Stimulated activated naive CD4-positive, alpha-beta T cell treated with Interleukin-2 at 50 U/mL for 16 hours (primary cell): Measurements from ENCODE around the gene CIZ1.

ENCODE experiments used
- DNase-seq: peaks from one replicate; lab custom pipeline; 2025; lab: John Stamatoyannopoulos, UW

CIZ1 gene

GRCh38 chr9:128213746-128214497 is 22.6 kb upstream of the CIZ1 start:
- DNase-seq: no peak

GRCh38 chr9:128211981-128212281 is 20.6 kb upstream of the CIZ1 start:
- DNase-seq: no peak

DNA sequence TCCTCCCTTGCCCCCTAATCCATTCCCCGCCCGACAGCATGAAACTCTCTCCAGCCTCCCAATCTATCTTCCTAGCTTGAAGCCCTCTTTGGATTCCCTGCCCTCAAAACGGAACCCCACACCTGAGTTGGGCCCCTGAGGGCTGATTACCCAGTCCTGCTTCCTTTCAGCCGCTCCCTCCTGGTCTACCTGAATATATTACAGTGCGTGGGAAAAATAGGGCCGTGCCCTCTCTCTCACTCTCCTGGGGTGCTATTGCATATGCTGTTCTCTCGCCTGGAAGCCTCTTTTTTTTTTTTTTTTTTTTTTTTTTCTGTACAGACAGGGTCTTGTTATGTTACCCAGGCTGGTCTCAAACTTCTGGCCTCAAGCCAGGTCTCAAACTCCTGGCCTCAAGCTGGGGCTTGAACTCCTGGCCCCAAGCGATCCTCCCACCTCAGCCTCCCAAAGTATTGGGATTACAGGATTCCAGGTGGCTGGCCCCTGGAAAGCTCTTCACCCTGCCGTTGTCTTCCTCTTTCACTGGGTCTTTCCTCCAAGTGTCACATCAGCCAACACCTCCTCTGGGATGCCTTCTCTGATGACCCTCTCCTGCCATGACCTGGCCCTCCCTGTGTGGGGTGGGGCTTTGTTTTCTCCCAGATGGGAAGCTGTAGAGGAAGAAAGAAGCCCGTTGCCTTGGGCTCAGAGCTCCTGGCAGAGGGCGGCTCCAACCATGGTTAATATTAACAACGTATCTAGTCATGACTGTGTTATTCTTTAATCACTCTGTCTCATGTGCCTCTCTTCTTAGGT is 20.0 kb upstream of the CIZ1 start:
- no peak for DNase-seq

DNA sequence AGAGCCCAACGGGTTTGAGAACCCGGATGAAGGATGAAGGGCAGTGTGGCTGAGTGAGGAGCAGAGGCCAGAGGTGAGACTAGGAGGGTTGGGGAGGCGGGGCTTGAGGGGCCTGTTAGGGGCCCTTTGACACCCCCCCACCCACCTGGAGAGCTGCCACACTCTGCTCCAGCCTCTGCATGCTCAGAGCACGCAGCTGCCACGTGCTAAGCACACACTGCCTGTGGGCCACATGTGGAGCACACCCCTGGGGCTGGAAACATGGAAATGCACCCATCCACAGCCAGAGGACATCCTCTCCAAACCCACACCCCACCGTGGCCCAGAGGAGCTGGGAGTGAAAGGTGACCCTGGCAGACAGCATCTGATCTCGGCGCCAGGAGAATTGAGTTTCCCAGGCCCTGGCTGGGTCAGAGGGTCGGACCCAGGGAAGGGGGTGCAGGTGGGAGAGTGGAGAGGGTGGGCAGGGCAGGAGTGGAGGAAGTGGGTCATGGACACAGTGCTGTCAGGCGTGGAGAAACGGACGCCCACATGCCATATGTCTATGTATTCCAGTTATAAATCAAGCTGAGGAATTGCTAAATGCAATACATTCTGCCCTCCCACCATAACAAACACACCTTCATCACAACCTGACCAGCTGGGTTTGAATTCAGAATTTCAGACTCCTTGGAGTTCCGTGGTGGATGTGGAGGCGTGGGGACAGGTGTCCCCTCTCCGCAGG is 17.7 kb upstream of the CIZ1 start:
- no peak for DNase-seq

GRCh38 chr9:128208386-128208785 is 17.0 kb upstream of the CIZ1 start:
- DNase-seq: no peak

DNA sequence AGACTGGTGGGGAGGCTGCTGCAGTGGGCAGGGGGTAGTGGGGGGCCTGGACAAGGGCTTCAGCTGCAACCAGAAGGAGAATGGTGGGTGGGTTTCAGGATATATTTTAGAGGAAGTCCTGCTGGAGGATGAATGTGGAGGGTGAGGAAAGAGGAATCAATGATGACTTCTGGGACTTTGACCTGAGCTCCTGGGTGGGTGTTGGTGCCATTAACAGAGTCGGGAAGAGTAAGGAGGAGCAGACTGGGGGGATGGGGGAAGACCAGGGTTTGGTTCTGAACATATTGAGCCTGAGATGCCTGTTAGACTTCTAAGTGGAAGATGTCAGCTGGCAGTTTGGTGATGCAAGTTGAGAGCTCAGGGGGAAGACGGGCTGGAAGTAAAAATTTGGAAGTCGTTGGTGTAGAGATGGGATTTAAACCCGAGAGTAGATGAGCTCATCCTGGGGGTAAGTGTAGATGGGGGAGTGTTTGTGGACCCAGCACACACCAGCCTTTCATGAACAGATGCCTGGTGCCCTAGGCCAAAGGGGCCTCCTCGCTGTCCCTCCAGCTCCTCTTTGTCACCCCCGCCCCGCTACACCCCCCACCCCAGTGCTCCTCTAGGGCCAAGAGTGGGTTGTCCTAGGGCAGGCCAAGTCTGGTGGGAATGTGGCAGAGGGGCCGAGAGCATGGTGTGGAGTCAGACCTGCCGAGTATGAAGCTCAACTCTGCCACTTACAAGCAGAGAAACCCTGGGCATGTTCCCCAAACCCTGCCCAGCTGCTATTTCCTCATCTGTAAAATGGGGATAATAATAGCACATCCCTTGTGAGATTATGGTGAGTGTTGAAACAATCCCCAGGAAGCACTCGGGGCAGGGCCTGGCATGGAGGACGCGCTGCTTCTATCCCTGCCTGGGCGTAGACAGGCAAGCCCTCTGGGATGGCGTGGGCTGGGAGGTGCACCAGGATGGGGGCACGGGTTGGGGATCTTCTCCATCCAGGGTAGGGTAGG is 15.8 kb upstream of the CIZ1 start:
- no peak for DNase-seq

DNA sequence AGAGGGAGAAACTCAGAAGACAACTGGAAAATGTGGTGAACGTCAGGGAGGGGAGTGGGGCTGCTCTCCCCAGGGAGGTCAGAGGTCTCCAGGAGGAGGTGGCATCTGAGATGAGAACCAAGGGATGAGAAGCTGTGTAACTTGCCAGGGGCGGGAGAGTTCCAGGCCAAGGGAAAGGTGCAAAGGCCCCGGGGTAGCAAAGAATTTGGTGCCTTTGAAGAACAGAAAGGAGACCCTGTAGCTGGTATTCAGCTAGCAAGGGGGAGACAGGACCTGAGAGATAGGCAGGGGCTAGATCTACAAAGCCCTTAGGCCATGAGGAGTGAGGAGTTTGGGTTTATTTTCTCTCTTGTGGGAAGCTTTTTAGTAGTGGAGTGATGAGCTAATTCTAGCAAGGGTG is 15.1 kb upstream of the CIZ1 start:
- DNase-seq: no peak

DNA sequence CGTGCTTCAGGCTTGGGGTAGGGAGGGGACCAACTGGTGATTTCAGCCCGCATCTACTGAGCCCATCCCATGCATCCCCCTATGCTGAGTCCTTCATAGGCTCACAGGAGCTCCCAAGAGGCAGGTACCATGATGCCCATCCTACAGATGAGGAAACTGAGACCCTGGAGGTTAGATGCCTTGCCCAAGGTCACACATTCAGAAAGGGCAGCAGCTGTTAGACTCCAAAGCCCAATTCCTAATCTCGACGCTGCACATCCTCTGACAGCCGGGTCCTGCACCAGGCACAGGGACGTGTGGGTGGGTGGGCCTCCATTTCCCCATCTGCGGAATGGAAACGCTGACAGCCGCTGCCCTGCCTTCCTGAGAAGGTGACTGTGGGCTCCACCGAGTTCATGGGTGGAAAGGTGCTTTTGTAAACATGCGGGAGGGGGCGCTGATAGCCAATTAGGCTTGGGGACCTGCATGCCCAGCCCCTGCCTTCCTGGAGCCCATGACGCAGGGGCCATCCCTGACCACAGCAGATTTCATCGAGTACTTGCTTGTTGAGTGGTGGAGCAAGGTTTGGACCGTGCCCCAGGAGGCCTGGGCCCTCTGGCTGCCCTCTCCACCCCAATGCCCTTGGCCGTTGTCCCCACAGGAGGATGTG is 14.0 kb upstream of the CIZ1 start:
- DNase-seq: no peak

- no peak for DNase-seq
These were observed 13.5 kb upstream of the CIZ1 start for GRCh38 chr9:128204858-128205257.

- DNase-seq: no peak
These were observed 12.6 kb upstream of the CIZ1 start for GRCh38 chr9:128203707-128204551.

- DNase-seq: peak; percentile 40
These were observed 11.8 kb upstream of the CIZ1 start, which contains the start of gene DNM1 for GRCh38 chr9:128203024-128203706. Gene DNM1 (plus strand): TSS chr9:128203379. CDS start chr9:128203471, 92 bp downstream.

- DNase-seq: no peak
These were observed 11.3 kb upstream of the CIZ1 start for GRCh38 chr9:128202648-128203023.

DNA sequence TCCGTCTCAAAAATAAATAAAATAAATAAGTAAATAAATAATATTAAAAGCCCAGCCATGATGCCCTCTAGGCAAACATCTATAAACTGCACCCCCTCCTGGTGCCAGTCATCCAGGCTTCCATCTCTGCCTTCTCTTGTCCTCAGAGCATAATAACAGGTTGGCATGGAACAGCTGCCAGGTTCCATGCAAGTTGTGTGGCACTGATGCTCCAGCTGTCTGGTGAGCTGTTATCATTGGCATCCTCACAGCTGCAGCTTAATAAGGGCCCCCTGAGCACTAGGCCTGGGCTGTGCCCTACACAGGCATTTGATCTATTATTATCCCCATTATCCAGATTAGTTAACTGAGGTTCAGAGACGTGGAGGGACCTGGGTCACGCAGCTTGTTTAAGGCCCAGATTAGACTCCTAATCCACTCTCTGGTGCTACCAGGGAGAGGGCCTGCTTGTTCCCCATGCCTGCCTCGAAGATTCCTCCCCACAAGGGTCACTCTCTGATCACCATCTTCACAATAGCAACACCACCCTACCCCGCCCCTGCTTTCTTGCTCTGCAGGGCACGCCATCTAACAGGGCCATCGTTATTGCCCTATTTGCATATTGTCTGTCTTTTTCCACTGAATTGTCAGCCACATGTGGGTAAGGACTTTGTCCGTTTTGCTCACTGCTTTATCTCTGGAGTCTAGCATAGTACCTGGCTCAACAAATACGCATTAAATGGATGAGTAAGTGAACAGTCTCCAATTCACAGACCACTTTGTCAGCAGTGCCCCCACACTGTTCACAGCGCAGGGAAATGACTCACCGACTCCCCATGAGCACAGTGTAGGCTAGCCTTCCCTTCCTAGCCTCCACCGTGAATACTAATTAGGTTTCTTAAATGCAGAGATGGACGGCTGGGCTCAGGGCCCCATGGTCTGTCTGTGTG is 10.3 kb upstream of the CIZ1 start:
- DNase-seq: no peak

DNA sequence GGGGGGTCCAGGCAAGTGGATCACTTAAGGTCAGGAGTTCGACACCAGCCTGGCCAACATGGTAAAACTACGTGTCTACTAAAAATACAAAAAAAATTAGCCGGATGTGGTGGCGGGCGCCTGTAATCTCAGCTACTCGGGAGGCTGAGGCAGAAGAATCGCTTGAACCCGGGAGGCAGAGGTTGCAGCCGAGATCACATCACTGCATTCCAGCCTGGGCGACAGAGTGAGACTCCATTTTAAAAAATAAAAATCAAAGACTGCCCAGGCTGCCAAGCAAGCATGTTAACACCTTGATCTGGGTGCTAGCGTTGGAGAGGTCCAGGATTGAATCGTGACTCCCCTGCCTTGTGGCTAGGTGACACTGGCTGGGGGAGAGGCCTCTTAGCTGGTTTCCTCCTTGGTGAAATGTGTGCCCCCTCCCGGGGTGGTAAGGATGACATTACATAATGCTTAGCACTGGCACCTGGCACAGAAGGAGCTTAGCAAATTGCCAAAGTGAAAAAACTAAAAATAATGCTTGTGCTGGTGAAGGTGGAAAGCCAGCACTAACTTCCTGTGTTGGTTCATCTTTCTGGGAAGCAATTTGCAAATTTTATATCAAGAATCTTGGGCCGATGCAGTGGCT is 2.2 kb upstream of the CIZ1 start:
- DNase-seq: no peak

- DNase-seq: no peak
These were observed 1.4 kb upstream of the CIZ1 start for GRCh38 chr9:128192601-128193371.

GRCh38 chr9:128190516-128191405 is 611 bp downstream of the CIZ1 start:
- peak; percentile 67 for DNase-seq
